Ectodermal cell (in vitro differentiated cells): ENCODE measurements around the gene TOP3A.
"Not testable (repeated sequence)": the region's sequence is repeated elsewhere in the genome, so short reads cannot be mapped to it uniquely, and the experiment has no call there.

Experiments
- H3K27ac ChIP-seq: 2 replicates; pipeline ENCODE4 v1.7.0; 2013; ENCODE audit warnings: mild to moderate bottlenecking, low read depth, low read length; ENCODE audit not compliant: insufficient read depth, poor library complexity, severe bottlenecking
- H3K27me3 ChIP-seq: 2 replicates; pipeline ENCODE4 v1.7.0; 2013; ENCODE audit warnings: mild to moderate bottlenecking, low read length; ENCODE audit not compliant: insufficient read depth, control insufficient read depth, poor library complexity, severe bottlenecking
- H3K36me3 ChIP-seq: one replicate; pipeline ENCODE4 v1.7.0; 2013; ENCODE audit warnings: low read length; ENCODE audit not compliant: control insufficient read depth, insufficient read depth
- H3K4me1 ChIP-seq: one replicate; pipeline ENCODE4 v1.7.0; 2013; ENCODE audit warnings: low read length; ENCODE audit not compliant: control insufficient read depth, insufficient read depth
- H3K4me3 ChIP-seq: 2 replicates; pipeline ENCODE4 v1.7.0; 2013; ENCODE audit warnings: low read depth, low read length, control low read depth; ENCODE audit not compliant: insufficient read depth
- H3K9me3 ChIP-seq: 2 replicates; pipeline ENCODE4 v1.7.0; 2013; ENCODE audit warnings: mild to moderate bottlenecking, low read length, moderate library complexity; ENCODE audit not compliant: control insufficient read depth
- WGBS, 2 experiments: methylation state at CpG; one replicate each; pipeline ENCODE4 v1.1.7; 2013; ENCODE audit warnings: missing lambda C conversion rate in 2 of 2; 5-methylcytosine and 5-hydroxymethylcytosine counted together

TOP3A gene

GRCh38 chr17:18339933-18340332 lies 25.1 kb upstream of the TOP3A start:
- no peak overlapping the region for H3K27ac ChIP-seq
- H3K4me1 ChIP-seq = no peaks in the 10 kb centered on the region
- no peaks in the 10 kb centered on the region for H3K27me3 ChIP-seq
- 97% methylated on average over 13 of the region's 13 CpGs for WGBS, 2 experiments
- H3K4me3 ChIP-seq = no peak overlapping the region
- H3K36me3 ChIP-seq = peaks cover 29% of the 10 kb centered on the region
- no peaks in the 10 kb centered on the region for H3K9me3 ChIP-seq

GRCh38 chr17:18338158-18338557 lies 23.4 kb upstream of the TOP3A start:
- not testable (repeated sequence) for H3K4me3 ChIP-seq, H3K27ac ChIP-seq, H3K9me3 ChIP-seq, H3K4me1 ChIP-seq, H3K27me3 ChIP-seq
- WGBS, 2 experiments = 93 to 95% methylated on average over 25 of the region's 25 CpGs
- H3K36me3 ChIP-seq = peaks cover 25% of the 10 kb centered on the region

GRCh38 chr17:18332909-18333489 lies 18.2 kb upstream of the TOP3A start:
- WGBS, 2 experiments = 83 to 86% methylated on average over 3 to 4 of the region's 4 CpGs
- H3K27me3 ChIP-seq = no peaks in the 10 kb centered on the region
- H3K36me3 ChIP-seq = peaks cover 10% of the 10 kb centered on the region
- no peaks in the 10 kb centered on the region for H3K4me1 ChIP-seq
- H3K4me3 ChIP-seq = no peak overlapping the region
- H3K27ac ChIP-seq = no peak overlapping the region
- H3K9me3 ChIP-seq = no peaks in the 10 kb centered on the region

GRCh38 chr17:18331879-18332278 lies 17.1 kb upstream of the TOP3A start:
- Histone ChIP-seq H3K4me1 (no peaks in the 10 kb centered on the region), H3K27me3 (no peaks in the 10 kb centered on the region), H3K9me3 (no peaks in the 10 kb centered on the region), H3K36me3 (peaks cover 4% of the 10 kb centered on the region), H3K4me3 (no peak overlapping the region), H3K27ac (no peak overlapping the region)
- 93% methylated on average over 9 of the region's 9 CpGs for WGBS, 2 experiments

- WGBS, 2 experiments = 91 to 96% methylated on average over 9 of the region's 9 CpGs
- peaks cover 6% of the 10 kb centered on the region for H3K36me3 ChIP-seq
- no peaks in the 10 kb centered on the region for H3K27me3 ChIP-seq
- no peak overlapping the region for H3K27ac ChIP-seq
- no peaks in the 10 kb centered on the region for H3K4me1 ChIP-seq
- H3K4me3 ChIP-seq = no peak overlapping the region
- H3K9me3 ChIP-seq = no peaks in the 10 kb centered on the region
Measured at GRCh38 chr17:18328643-18329204, 13.9 kb upstream of the TOP3A start.

- WGBS, 2 experiments = 94 to 95% methylated on average over 10 of the region's 10 CpGs
- H3K4me1 ChIP-seq = no peaks in the 10 kb centered on the region
Measured at GRCh38 chr17:18327556-18327955, 12.8 kb upstream of the TOP3A start.

GRCh38 chr17:18327093-18327492 lies 12.3 kb upstream of the TOP3A start:
- WGBS, 2 experiments = 84 to 85% methylated on average over 2 of the region's 2 CpGs
- Histone ChIP-seq H3K36me3 (peaks cover 18% of the 10 kb centered on the region), H3K4me3 (no peak overlapping the region), H3K27ac (no peak overlapping the region), H3K27me3 (no peaks in the 10 kb centered on the region), H3K4me1 (no peaks in the 10 kb centered on the region), H3K9me3 (no peaks in the 10 kb centered on the region)

More at GRCh38 chr17:18327556-18327955, 12.8 kb upstream of the TOP3A start:
- Histone ChIP-seq H3K9me3 (no peaks in the 10 kb centered on the region), H3K27me3 (no peaks in the 10 kb centered on the region), H3K4me3 (no peak overlapping the region), H3K27ac (no peak overlapping the region), H3K36me3 (peaks cover 17% of the 10 kb centered on the region)

GRCh38 chr17:18326572-18326971 lies 11.8 kb upstream of the TOP3A start:
- no peaks in the 10 kb centered on the region for H3K27me3 ChIP-seq
- no peaks in the 10 kb centered on the region for H3K9me3 ChIP-seq
- 95 to 96% methylated on average over 6 of the region's 6 CpGs for WGBS, 2 experiments
- no peak overlapping the region for H3K27ac ChIP-seq
- peaks cover 17% of the 10 kb centered on the region for H3K36me3 ChIP-seq
- no peaks in the 10 kb centered on the region for H3K4me1 ChIP-seq
- H3K4me3 ChIP-seq = no peak overlapping the region

- Histone ChIP-seq H3K4me3 (no peak overlapping the region), H3K27ac (no peak overlapping the region), H3K36me3 (peaks cover 14% of the 10 kb centered on the region), H3K9me3 (no peaks in the 10 kb centered on the region), H3K27me3 (no peaks in the 10 kb centered on the region), H3K4me1 (no peaks in the 10 kb centered on the region)
- 88 to 96% methylated on average over 2 of the region's 2 CpGs for WGBS, 2 experiments
Measured at GRCh38 chr17:18326039-18326438, 11.2 kb upstream of the TOP3A start.

- no peaks in the 10 kb centered on the region for H3K4me1 ChIP-seq
- no peak overlapping the region for H3K27ac ChIP-seq
- peaks cover 14% of the 10 kb centered on the region for H3K36me3 ChIP-seq
- H3K4me3 ChIP-seq = no peak overlapping the region
- H3K9me3 ChIP-seq = no peaks in the 10 kb centered on the region
- H3K27me3 ChIP-seq = no peaks in the 10 kb centered on the region
- 95 to 97% methylated on average over 27 of the region's 27 CpGs for WGBS, 2 experiments
Measured at GRCh38 chr17:18324140-18325050, 9.6 kb upstream of the TOP3A start.
